ENCODE measurements around the gene ADAMTS3. TPM values are rescaled to one million over a fixed set of nuclear protein-coding genes. Genes with fewer than 3 reads are reported as not detected.

The ADAMTS3 gene
- polyA plus RNA-seq, 1 donor from 2014 or later: 0.20 TPM

GRCh38 chr4:72300126-72300525, 268.9 kb downstream of the ADAMTS3 start:
- H3K27ac ChIP-seq (ENCODE audit: low read length): no peak overlapping the region
- H3K9me3 ChIP-seq (ENCODE audit: low read length): no peaks in the 10 kb centered on the region
- H3K36me3 ChIP-seq (ENCODE audit: insufficient read depth, low read length): no peaks in the 10 kb centered on the region
- no peaks in the 10 kb centered on the region for H3K79me2 ChIP-seq (replicated peaks; ENCODE audit: insufficient read depth, low read length)
- H3K9ac ChIP-seq (ENCODE audit: low read length): no peak overlapping the region
- no peaks in the 10 kb centered on the region for H3K27me3 ChIP-seq (ENCODE audit: insufficient read depth, low read depth, low read length)
- no peaks in the 10 kb centered on the region for H3F3A ChIP-seq (ENCODE audit: insufficient read depth, low read length, poor library complexity, severe bottlenecking)
- no peak overlapping the region for H2AFZ ChIP-seq (ENCODE audit: low read depth, low read length)
- H3K9me2 ChIP-seq (ENCODE audit: insufficient read depth, low read length): no peaks in the 10 kb centered on the region
- TF ChIP-seq TAF1 (IDR thresholded peaks at IDR 0.05; ENCODE audit: low read depth) (no peak), RAD21 (conservative IDR thresholded peaks at IDR 0.05) (no peak), SMC3 (conservative IDR thresholded peaks at IDR 0.05; ENCODE audit: poor library complexity) (no peak), EZH2 (IDR thresholded peaks at IDR 0.05; ENCODE audit: borderline replicate concordance, insufficient read depth, low read length, poor library complexity, severe bottlenecking) (no peak), POLR2AphosphoS5 (IDR thresholded peaks at IDR 0.05) (no peak), EP300 (conservative IDR thresholded peaks at IDR 0.05; ENCODE audit: poor library complexity, severe bottlenecking) (no peak), CTCF (IDR thresholded peaks at IDR 0.05; ENCODE audit: poor library complexity, severe bottlenecking) (no peak), MXI1 (conservative IDR thresholded peaks at IDR 0.05; ENCODE audit: poor library complexity, severe bottlenecking) (no peak), REST (IDR thresholded peaks at IDR 0.05; ENCODE audit: borderline replicate concordance) (no peak)
- no peak overlapping the region for H3K4me2 ChIP-seq (ENCODE audit: low read length)
- H4K20me1 ChIP-seq (ENCODE audit: insufficient read depth): no peaks in the 10 kb centered on the region
- no peak overlapping the region for H3K4me3 ChIP-seq (ENCODE audit: low read length)

- Histone ChIP-seq H3F3A (ENCODE audit: insufficient read depth, low read length, poor library complexity, severe bottlenecking) (no peaks in the 10 kb centered on the region), H4K20me1 (ENCODE audit: insufficient read depth) (no peaks in the 10 kb centered on the region), H3K36me3 (ENCODE audit: insufficient read depth, low read length) (no peaks in the 10 kb centered on the region), H3K9me3 (ENCODE audit: low read length) (no peaks in the 10 kb centered on the region), H2AFZ (ENCODE audit: low read depth, low read length) (no peak overlapping the region), H3K27me3 (ENCODE audit: insufficient read depth, low read depth, low read length) (no peaks in the 10 kb centered on the region), H3K4me2 (ENCODE audit: low read length) (no peak overlapping the region), H3K9me2 (ENCODE audit: insufficient read depth, low read length) (no peaks in the 10 kb centered on the region), H3K9ac (ENCODE audit: low read length) (no peak overlapping the region), H3K79me2 (replicated peaks; ENCODE audit: insufficient read depth, low read length) (no peaks in the 10 kb centered on the region), H3K27ac (ENCODE audit: low read length) (no peak overlapping the region), H3K4me3 (ENCODE audit: low read length) (no peak overlapping the region)
- TF ChIP-seq SMC3 (conservative IDR thresholded peaks at IDR 0.05; ENCODE audit: poor library complexity) (peak; percentile 89), EP300 (conservative IDR thresholded peaks at IDR 0.05; ENCODE audit: poor library complexity, severe bottlenecking) (no peak), CTCF (IDR thresholded peaks at IDR 0.05; ENCODE audit: poor library complexity, severe bottlenecking) (peak; percentile 86), MXI1 (conservative IDR thresholded peaks at IDR 0.05; ENCODE audit: poor library complexity, severe bottlenecking) (no peak), POLR2AphosphoS5 (IDR thresholded peaks at IDR 0.05) (no peak), REST (IDR thresholded peaks at IDR 0.05; ENCODE audit: borderline replicate concordance) (no peak), TAF1 (IDR thresholded peaks at IDR 0.05; ENCODE audit: low read depth) (no peak), EZH2 (IDR thresholded peaks at IDR 0.05; ENCODE audit: borderline replicate concordance, insufficient read depth, low read length, poor library complexity, severe bottlenecking) (no peak), RAD21 (conservative IDR thresholded peaks at IDR 0.05) (peak; percentile 93)
Measured at GRCh38 chr4:72295966-72296557, 273.0 kb downstream of the ADAMTS3 start.
